Measurements from ENCODE around the gene AVL9. TPM values are rescaled to one million over a fixed set of nuclear protein-coding genes. Genes with fewer than 3 reads are reported as not detected.
"Not testable (repeated sequence)": the region's sequence is repeated elsewhere in the genome, so short reads cannot be mapped to it uniquely, and the experiment has no call there.

Gene AVL9
- total RNA-seq, 4 donors from 2014 or later = 44.5 to 82.5 (median 52.5) TPM

- TF ChIP-seq CTCF (IDR thresholded peaks at IDR 0.05) (no peak), POLR2A (IDR thresholded peaks at IDR 0.05) (no peak)
- Histone ChIP-seq H3K9me3 (peaks cover 0 to 7% (median 0%) of the 10 kb centered on the region in 4 donors), H3K4me1 (no peaks in the 10 kb centered on the region), H3K36me3 (no peaks in the 10 kb centered on the region), H3K4me3 (no peak overlapping the region), H3K27me3 (no peaks in the 10 kb centered on the region), H3K27ac (no peak overlapping the region)
- DNase-seq = no peak
Observed at GRCh38 chr7:32602470-32602869, 107.2 kb downstream of the AVL9 start.

- not testable (repeated sequence) for H3K27me3 ChIP-seq, H3K27ac ChIP-seq
Observed at GRCh38 chr7:32603492-32603891, 108.2 kb downstream of the AVL9 start.

GRCh38 chr7:32604047-32604446 is 108.8 kb downstream of the AVL9 start:
- not testable (repeated sequence) for H3K27ac ChIP-seq, DNase-seq, H3K9me3 ChIP-seq, H3K36me3 ChIP-seq, H3K4me3 ChIP-seq, H3K4me1 ChIP-seq, H3K27me3 ChIP-seq

More at GRCh38 chr7:32603492-32603891, 108.2 kb downstream of the AVL9 start:
- not testable (repeated sequence) for DNase-seq, H3K9me3 ChIP-seq, H3K4me1 ChIP-seq, H3K36me3 ChIP-seq, H3K4me3 ChIP-seq

- Histone ChIP-seq H3K4me3 (no peak overlapping the region), H3K27me3 (no peaks in the 10 kb centered on the region), H3K4me1 (no peaks in the 10 kb centered on the region), H3K27ac (no peak overlapping the region), H3K36me3 (no peaks in the 10 kb centered on the region), H3K9me3 (peaks cover 0 to 7% (median 0%) of the 10 kb centered on the region in 4 donors)
- TF ChIP-seq CTCF (IDR thresholded peaks at IDR 0.05) = no peak
- TF ChIP-seq POLR2A (IDR thresholded peaks at IDR 0.05) = no peak
- DNase-seq = no peak
Observed at GRCh38 chr7:32605032-32605431, 109.7 kb downstream of the AVL9 start.

- no peaks in the 10 kb centered on the region for H3K27me3 ChIP-seq
- H3K27ac ChIP-seq = no peak overlapping the region
- H3K9me3 ChIP-seq = peaks cover 0 to 7% (median 0%) of the 10 kb centered on the region in 4 donors
- no peak overlapping the region for H3K4me3 ChIP-seq
- H3K4me1 ChIP-seq = no peaks in the 10 kb centered on the region
- DNase-seq = no peak
- no peaks in the 10 kb centered on the region for H3K36me3 ChIP-seq
- TF ChIP-seq CTCF (IDR thresholded peaks at IDR 0.05) (no peak), POLR2A (IDR thresholded peaks at IDR 0.05) (no peak)
Observed at GRCh38 chr7:32609463-32609862, 114.2 kb downstream of the AVL9 start.

GRCh38 chr7:32611201-32612099 is 116.2 kb downstream of the AVL9 start:
- no peak for DNase-seq
- no peak overlapping the region for H3K4me3 ChIP-seq

More at GRCh38 chr7:32611201-32612099, 116.2 kb downstream of the AVL9 start:
- Histone ChIP-seq H3K27ac (no peak overlapping the region), H3K9me3 (no peaks in the 10 kb centered on the region), H3K36me3 (no peaks in the 10 kb centered on the region), H3K4me1 (no peaks in the 10 kb centered on the region), H3K27me3 (no peaks in the 10 kb centered on the region)
- TF ChIP-seq CTCF (IDR thresholded peaks at IDR 0.05) = no peak

Measured in Peyer's patch (tissue), 4 donors.